Fibroblast of mammary gland (primary cell): ENCODE results near the gene RNF113B.

ENCODE experiments used
- DNase-seq: peaks from one replicate; pipeline ENCODE4 v3.0.0-alpha.2; 2010; ENCODE audit warnings: low read depth
- H3K4me3 ChIP-seq: 2 replicates; pipeline ENCODE4 v1.5.1; 2011; ENCODE audit warnings: low read depth, mild to moderate bottlenecking, low read length, moderate library complexity; ENCODE audit not compliant: control insufficient read depth
- TF ChIP-seq, protein P1 (sequence below): conservative IDR thresholded peaks from 2 replicates; pipeline ENCODE4 v1.5.1; 2011; ENCODE audit warnings: low read depth, low read length, inconsistent platforms; ENCODE audit not compliant: control insufficient read depth, insufficient read depth

RNF113B gene

DNA sequence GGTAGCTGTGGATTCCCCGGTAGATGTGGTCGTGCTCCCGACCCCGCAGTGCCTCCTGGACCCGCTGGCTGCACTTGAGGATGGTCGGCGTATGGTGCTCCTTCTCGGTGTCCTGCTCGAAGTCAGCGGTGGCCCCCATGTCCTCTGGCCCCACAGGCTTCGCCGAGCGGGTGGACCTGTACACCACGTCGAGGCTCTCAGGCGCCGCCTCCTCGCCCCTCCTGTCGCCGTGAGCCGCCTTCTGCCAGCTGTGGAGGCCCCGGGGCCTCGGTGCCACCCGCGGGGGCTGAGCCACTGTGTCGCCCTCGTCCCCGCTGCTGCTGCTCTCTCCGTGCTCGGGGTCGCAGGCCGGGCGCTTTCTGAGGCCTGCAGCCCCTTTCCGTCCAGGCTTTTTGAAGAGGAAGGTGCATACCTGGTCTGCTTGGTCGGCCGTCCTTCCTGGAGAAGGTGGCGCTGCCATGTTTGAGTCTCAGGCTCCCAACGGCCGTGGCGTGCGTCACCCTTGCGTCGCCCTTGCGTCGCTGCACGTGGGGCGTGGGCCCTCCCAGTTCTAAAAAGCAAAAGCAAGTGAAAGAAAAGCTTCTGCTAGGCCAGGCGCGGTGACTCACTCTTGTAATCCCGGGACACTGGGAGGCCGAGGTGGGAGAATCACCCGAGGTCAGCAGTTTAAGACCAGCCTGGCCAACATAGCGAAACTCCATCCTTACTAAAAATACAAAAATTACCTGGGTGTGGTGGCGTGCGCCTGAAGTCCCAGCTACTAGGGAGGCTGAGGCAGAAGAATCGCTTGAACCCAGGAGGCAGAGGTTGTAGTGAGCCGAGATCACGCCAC lies at the start of gene RNF113B:
Gene RNF113B (minus strand): TSS at position 493 of the 832 bp plus-strand sequence. CDS start 33 bp downstream, at position 460.
- DNase-seq, result no peak
- TF ChIP-seq, protein P1, sequence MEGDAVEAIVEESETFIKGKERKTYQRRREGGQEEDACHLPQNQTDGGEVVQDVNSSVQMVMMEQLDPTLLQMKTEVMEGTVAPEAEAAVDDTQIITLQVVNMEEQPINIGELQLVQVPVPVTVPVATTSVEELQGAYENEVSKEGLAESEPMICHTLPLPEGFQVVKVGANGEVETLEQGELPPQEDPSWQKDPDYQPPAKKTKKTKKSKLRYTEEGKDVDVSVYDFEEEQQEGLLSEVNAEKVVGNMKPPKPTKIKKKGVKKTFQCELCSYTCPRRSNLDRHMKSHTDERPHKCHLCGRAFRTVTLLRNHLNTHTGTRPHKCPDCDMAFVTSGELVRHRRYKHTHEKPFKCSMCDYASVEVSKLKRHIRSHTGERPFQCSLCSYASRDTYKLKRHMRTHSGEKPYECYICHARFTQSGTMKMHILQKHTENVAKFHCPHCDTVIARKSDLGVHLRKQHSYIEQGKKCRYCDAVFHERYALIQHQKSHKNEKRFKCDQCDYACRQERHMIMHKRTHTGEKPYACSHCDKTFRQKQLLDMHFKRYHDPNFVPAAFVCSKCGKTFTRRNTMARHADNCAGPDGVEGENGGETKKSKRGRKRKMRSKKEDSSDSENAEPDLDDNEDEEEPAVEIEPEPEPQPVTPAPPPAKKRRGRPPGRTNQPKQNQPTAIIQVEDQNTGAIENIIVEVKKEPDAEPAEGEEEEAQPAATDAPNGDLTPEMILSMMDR, result no peak
- H3K4me3 ChIP-seq, result no peak within 1 kb of the TSS

DNA sequence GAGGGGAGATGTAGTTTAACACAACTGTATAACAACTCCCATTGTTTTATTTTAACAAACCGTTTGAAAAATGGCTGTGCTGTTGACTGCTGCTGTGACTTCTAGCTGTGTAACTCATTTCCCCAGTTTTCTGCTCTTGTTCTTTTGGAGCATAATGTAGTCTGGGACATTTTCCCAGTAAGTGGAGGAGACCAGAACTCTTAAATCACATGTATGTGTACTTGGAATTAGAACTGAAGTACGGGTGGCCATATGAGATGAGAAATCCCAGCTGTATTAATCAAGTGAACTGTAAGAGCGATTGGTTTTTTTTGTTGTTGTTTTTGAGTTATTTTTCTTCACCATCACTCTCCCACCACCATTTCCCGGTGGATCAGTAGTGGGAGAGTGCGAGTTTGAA lies 49.4 kb upstream of the RNF113B start:
- DNase-seq, result no peak
- no peak overlapping the region for H3K4me3 ChIP-seq
- TF ChIP-seq, protein P1, result no peak

DNA sequence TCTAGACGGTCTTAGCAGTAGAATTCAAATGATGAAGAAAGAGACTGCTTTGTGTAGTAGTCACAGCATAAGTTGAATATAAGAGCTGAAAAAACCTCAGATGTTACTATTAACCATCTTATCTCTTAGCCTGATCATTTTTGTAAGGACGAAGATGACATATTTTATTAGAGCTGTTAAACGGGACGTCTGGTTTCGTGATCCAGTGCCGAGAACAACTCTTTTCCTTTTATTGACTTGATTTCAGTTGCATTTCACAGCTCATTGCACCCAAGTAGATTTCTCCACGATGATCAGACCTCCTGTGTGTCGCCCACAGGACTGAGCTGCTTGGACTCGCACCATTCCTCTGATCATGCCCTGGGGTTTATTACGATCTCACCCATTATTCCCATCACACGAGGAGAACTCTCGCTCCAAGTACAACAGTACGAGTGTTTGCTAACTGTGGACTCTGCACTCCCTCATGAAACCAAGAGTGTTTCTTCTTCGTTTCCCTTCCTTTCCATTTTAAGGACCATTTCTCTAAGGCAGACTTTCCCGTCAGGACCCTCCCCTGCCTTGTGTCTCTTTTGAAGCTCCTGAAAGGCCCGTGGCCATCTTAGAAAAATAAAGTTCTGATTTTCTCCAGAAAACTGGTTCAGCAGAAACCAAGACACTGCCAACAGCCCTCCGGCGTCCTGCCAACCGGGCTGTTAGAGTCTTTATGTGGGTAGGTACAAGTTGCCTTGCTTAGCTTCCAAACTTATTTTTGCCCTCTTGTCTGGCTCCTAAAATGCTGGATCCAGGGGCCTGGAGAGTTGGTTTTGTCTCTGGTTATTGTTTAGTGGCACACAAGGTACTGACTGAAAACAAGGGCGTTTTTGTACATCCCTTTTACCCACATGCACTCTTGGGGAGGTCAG lies 48.2 kb upstream of the RNF113B start:
- TF ChIP-seq, protein P1, result no peak
- DNase-seq, result no peak
- H3K4me3 ChIP-seq, result no peak overlapping the region

DNA sequence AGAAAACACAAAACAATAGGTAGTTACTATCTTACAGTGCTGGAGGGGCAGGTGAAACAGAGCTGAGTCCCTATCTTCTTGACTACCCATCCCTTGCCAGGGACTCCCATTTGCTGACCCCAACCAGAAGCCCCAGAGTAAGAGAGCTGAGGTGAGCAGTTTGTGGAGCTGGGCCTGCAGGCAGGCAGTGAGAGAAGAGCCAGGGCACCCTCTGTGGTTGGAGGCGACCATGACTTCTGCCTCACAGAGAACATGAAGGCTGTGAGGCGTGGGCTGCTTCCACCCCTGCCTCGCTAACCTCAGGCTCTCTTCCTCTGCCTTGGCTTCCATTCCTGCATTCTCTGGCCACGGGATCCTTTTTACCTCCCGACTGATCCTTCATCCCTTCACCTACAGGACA lies 47.5 kb upstream of the RNF113B start:
- TF ChIP-seq, protein P1, result no peak

DNA sequence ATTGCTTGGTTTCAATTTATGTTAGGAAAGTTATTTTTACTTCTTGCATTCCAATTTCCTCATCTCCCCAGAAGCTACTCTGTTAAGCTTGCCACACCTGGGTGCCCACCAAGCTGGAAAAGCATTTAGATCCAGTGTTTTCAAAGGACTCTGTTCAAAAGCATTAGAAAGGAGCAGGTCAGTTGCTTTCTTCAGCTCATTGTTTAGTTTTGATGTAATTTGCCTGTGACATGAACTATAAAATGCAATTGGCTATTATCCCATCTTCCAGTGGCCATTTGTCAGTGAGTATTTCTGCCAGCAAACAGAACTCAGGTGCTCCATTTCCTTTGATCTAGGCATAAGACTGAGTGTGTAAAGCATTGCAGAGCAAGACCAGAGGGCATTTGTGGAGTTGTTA lies 46.7 kb upstream of the RNF113B start:
- TF ChIP-seq, protein P1, result no peak
- H3K4me3 ChIP-seq, result no peak overlapping the region
- DNase-seq, result no peak

More for the DNA sequence above, 47.5 kb upstream of the RNF113B start:
- no peak overlapping the region for H3K4me3 ChIP-seq
- no peak for DNase-seq

DNA sequence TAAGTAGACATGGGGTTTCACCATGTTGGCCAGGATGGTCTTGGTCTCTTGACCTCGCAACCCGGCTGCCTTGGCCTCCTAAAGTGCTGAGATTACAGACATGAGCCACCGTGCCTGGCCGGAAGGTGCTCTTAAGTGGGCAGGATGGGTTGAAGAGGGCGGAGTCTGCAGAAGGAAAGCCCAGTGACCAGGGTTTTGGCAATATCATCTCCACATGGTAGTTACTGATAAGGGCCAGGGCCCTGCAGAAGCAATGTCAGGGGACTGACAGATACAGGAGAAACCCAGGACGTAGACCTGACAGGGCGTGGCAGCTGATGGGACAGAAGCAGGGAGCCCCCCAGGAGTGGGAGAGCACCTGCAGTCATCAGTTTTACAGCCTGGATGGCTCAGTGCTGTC lies 45.7 kb upstream of the RNF113B start:
- TF ChIP-seq, protein P1, result no peak
- H3K4me3 ChIP-seq, result no peak overlapping the region
- DNase-seq, result no peak
